ENCODE data around the gene NRG2.
A peak's percentile ranks its signal among the peaks of the same experiment; 100 is the strongest.

The NRG2 gene

GRCh38 chr5:140049205-140049604 lies 6.1 kb upstream of the NRG2 start:
- DNase-seq (ENCODE audit: low read depth), result no peak
- H3K4me3 ChIP-seq (ENCODE audit: low read depth, low read length), result no peak overlapping the region
- TF ChIP-seq POLR2A (IDR thresholded peaks at IDR 0.05; ENCODE audit: extremely low read depth, insufficient read length), result no peak
- TF ChIP-seq MYC (IDR thresholded peaks at IDR 0.05; ENCODE audit: low read depth, low read length), result no peak
- TF ChIP-seq CTCF (IDR thresholded peaks at IDR 0.05; ENCODE audit: low read depth, low read length), result no peak
- TF ChIP-seq MAX (IDR thresholded peaks at IDR 0.05; ENCODE audit: low read depth, low read length), result no peak

GRCh38 chr5:140044041-140044440 lies 942 bp upstream of the NRG2 start:
- no peak overlapping the region for H3K4me3 ChIP-seq (ENCODE audit: low read depth, low read length)
- TF ChIP-seq CTCF (IDR thresholded peaks at IDR 0.05; ENCODE audit: low read depth, low read length) (no peak), POLR2A (IDR thresholded peaks at IDR 0.05; ENCODE audit: extremely low read depth, insufficient read length) (no peak), MAX (IDR thresholded peaks at IDR 0.05; ENCODE audit: low read depth, low read length) (no peak), MYC (IDR thresholded peaks at IDR 0.05; ENCODE audit: low read depth, low read length) (no peak)
- no peak for DNase-seq (ENCODE audit: low read depth)

- H3K4me3 ChIP-seq (ENCODE audit: low read depth, low read length), result no peak overlapping the region
- no peak for DNase-seq (ENCODE audit: low read depth)
- TF ChIP-seq CTCF (IDR thresholded peaks at IDR 0.05; ENCODE audit: low read depth, low read length), result no peak
- 0 out of 2 replicates have a peak, but pooled peaks have one; percentile 11 for TF ChIP-seq MAX (IDR thresholded peaks at IDR 0.05; ENCODE audit: low read depth, low read length)
Observed at GRCh38 chr5:140043508-140043872, 391 bp upstream of the NRG2 start.

GRCh38 chr5:140042393-140042642 lies 781 bp downstream of the NRG2 start:
- TF ChIP-seq POLR2A (IDR thresholded peaks at IDR 0.05; ENCODE audit: extremely low read depth, insufficient read length) (no peak), MAX (IDR thresholded peaks at IDR 0.05; ENCODE audit: low read depth, low read length) (no peak), MYC (IDR thresholded peaks at IDR 0.05; ENCODE audit: low read depth, low read length) (no peak), CTCF (IDR thresholded peaks at IDR 0.05; ENCODE audit: low read depth, low read length) (no peak)
- H3K4me3 ChIP-seq (ENCODE audit: low read depth, low read length), result no peak overlapping the region
- no peak for DNase-seq (ENCODE audit: low read depth)

- no peak for DNase-seq (ENCODE audit: low read depth)
- TF ChIP-seq MAX (IDR thresholded peaks at IDR 0.05; ENCODE audit: low read depth, low read length) (no peak), POLR2A (IDR thresholded peaks at IDR 0.05; ENCODE audit: extremely low read depth, insufficient read length) (no peak), MYC (IDR thresholded peaks at IDR 0.05; ENCODE audit: low read depth, low read length) (no peak), CTCF (IDR thresholded peaks at IDR 0.05; ENCODE audit: low read depth, low read length) (no peak)
Observed at GRCh38 chr5:140041492-140042392, 1.4 kb downstream of the NRG2 start.

More at GRCh38 chr5:140041492-140042392, 1.4 kb downstream of the NRG2 start:
- no peak overlapping the region for H3K4me3 ChIP-seq (ENCODE audit: low read depth, low read length)

Data from NB4 (cell line).